IPS-15b (cell line): ENCODE data around the gene ARNT2.

Experiments used
- H3K27me3 ChIP-seq: one replicate; pipeline ENCODE4 v1.6.1; 2013; ENCODE audit warnings: low read length; ENCODE audit not compliant: control insufficient read depth, insufficient read depth
- H3K36me3 ChIP-seq: one replicate; pipeline ENCODE4 v1.6.1; 2013; ENCODE audit warnings: low read length; ENCODE audit not compliant: control insufficient read depth, insufficient read depth
- H3K4me1 ChIP-seq: one replicate; pipeline ENCODE4 v1.6.1; 2013; ENCODE audit warnings: mild to moderate bottlenecking, low read length; ENCODE audit not compliant: control insufficient read depth, insufficient read depth
- H3K4me3 ChIP-seq: one replicate; pipeline ENCODE4 v1.5.1; 2013; ENCODE audit warnings: low read depth, low read length
- H3K9ac ChIP-seq: one replicate; pipeline ENCODE4 v1.6.1; 2013; ENCODE audit warnings: low read depth, mild to moderate bottlenecking, low read length
- H3K9me3 ChIP-seq: one replicate; pipeline ENCODE4 v1.6.1; 2013; ENCODE audit warnings: mild to moderate bottlenecking, low read length; ENCODE audit not compliant: control insufficient read depth, insufficient read depth

The ARNT2 gene

GRCh38 chr15:80433836-80434235 is 29.7 kb downstream of the ARNT2 start:
- no peaks in the 10 kb centered on the region for H3K9me3 ChIP-seq
- no peaks in the 10 kb centered on the region for H3K36me3 ChIP-seq
- no peak overlapping the region for H3K9ac ChIP-seq
- no peak overlapping the region for H3K4me3 ChIP-seq
- H3K27me3 ChIP-seq: no peaks in the 10 kb centered on the region
- H3K4me1 ChIP-seq: no peaks in the 10 kb centered on the region

- H3K36me3 ChIP-seq: no peaks in the 10 kb centered on the region
- H3K4me1 ChIP-seq: no peaks in the 10 kb centered on the region
- H3K9ac ChIP-seq: no peak overlapping the region
- no peak overlapping the region for H3K4me3 ChIP-seq
- H3K9me3 ChIP-seq: no peaks in the 10 kb centered on the region
- no peaks in the 10 kb centered on the region for H3K27me3 ChIP-seq
These were observed 30.9 kb downstream of the ARNT2 start for GRCh38 chr15:80434926-80435720.

GRCh38 chr15:80436511-80437307 is 32.5 kb downstream of the ARNT2 start:
- H3K27me3 ChIP-seq: no peaks in the 10 kb centered on the region
- no peaks in the 10 kb centered on the region for H3K4me1 ChIP-seq
- no peaks in the 10 kb centered on the region for H3K9me3 ChIP-seq
- no peak overlapping the region for H3K9ac ChIP-seq
- no peak overlapping the region for H3K4me3 ChIP-seq
- no peaks in the 10 kb centered on the region for H3K36me3 ChIP-seq

- Histone ChIP-seq H3K27me3 (no peaks in the 10 kb centered on the region), H3K9me3 (no peaks in the 10 kb centered on the region), H3K36me3 (no peaks in the 10 kb centered on the region), H3K9ac (no peak overlapping the region), H3K4me3 (no peak overlapping the region), H3K4me1 (no peaks in the 10 kb centered on the region)
These were observed 33.2 kb downstream of the ARNT2 start for GRCh38 chr15:80437334-80437891.

GRCh38 chr15:80439140-80439539 is 35.0 kb downstream of the ARNT2 start:
- Histone ChIP-seq H3K9me3 (no peaks in the 10 kb centered on the region), H3K4me1 (no peaks in the 10 kb centered on the region), H3K36me3 (no peaks in the 10 kb centered on the region), H3K4me3 (no peak overlapping the region), H3K27me3 (no peaks in the 10 kb centered on the region), H3K9ac (no peak overlapping the region)

GRCh38 chr15:80440024-80440423 is 35.8 kb downstream of the ARNT2 start:
- Histone ChIP-seq H3K27me3 (no peaks in the 10 kb centered on the region), H3K9me3 (no peaks in the 10 kb centered on the region), H3K9ac (no peak overlapping the region), H3K4me1 (no peaks in the 10 kb centered on the region), H3K36me3 (no peaks in the 10 kb centered on the region), H3K4me3 (no peak overlapping the region)

GRCh38 chr15:80441041-80441440 is 36.9 kb downstream of the ARNT2 start:
- Histone ChIP-seq H3K9ac (no peak overlapping the region), H3K36me3 (no peaks in the 10 kb centered on the region), H3K4me1 (no peaks in the 10 kb centered on the region), H3K4me3 (no peak overlapping the region), H3K9me3 (no peaks in the 10 kb centered on the region), H3K27me3 (no peaks in the 10 kb centered on the region)

- no peak overlapping the region for H3K9ac ChIP-seq
- no peaks in the 10 kb centered on the region for H3K4me1 ChIP-seq
- H3K9me3 ChIP-seq: no peaks in the 10 kb centered on the region
- no peaks in the 10 kb centered on the region for H3K27me3 ChIP-seq
- H3K36me3 ChIP-seq: no peaks in the 10 kb centered on the region
- no peak overlapping the region for H3K4me3 ChIP-seq
These were observed 37.5 kb downstream of the ARNT2 start for GRCh38 chr15:80441714-80442113.

- H3K9ac ChIP-seq: no peak overlapping the region
- no peaks in the 10 kb centered on the region for H3K36me3 ChIP-seq
These were observed 38.7 kb downstream of the ARNT2 start for GRCh38 chr15:80442728-80443403.

GRCh38 chr15:80444680-80445251 is 40.6 kb downstream of the ARNT2 start:
- Histone ChIP-seq H3K9ac (no peak overlapping the region), H3K27me3 (no peaks in the 10 kb centered on the region), H3K36me3 (no peaks in the 10 kb centered on the region), H3K4me3 (no peak overlapping the region), H3K4me1 (no peaks in the 10 kb centered on the region), H3K9me3 (no peaks in the 10 kb centered on the region)

More at GRCh38 chr15:80442728-80443403, 38.7 kb downstream of the ARNT2 start:
- Histone ChIP-seq H3K27me3 (no peaks in the 10 kb centered on the region), H3K4me1 (no peaks in the 10 kb centered on the region), H3K4me3 (no peak overlapping the region), H3K9me3 (no peaks in the 10 kb centered on the region)

GRCh38 chr15:80445300-80446041 is 41.3 kb downstream of the ARNT2 start:
- no peaks in the 10 kb centered on the region for H3K27me3 ChIP-seq
- no peaks in the 10 kb centered on the region for H3K4me1 ChIP-seq
- no peak overlapping the region for H3K9ac ChIP-seq
- no peak overlapping the region for H3K4me3 ChIP-seq
- H3K36me3 ChIP-seq: no peaks in the 10 kb centered on the region
- no peaks in the 10 kb centered on the region for H3K9me3 ChIP-seq
